Neuronal stem cell (in vitro differentiated cells): ENCODE data around the gene SCN11A.

Experiments
- DNase-seq: peaks from one replicate; pipeline ENCODE4 v3.0.0-alpha.2; 2013; ENCODE audit warnings: low spot score
- H2AFZ ChIP-seq: one replicate; pipeline ENCODE4 v1.6.1; 2013; ENCODE audit warnings: mild to moderate bottlenecking, low read length, inconsistent platforms
- H2AK5ac ChIP-seq: 2 replicates; pipeline ENCODE4 v1.6.1; 2013; ENCODE audit warnings: low read depth, mild to moderate bottlenecking, inconsistent platforms, low read length, moderate library complexity, mixed read lengths
- H2BK120ac ChIP-seq: 2 replicates; pipeline ENCODE4 v1.6.1; 2013; ENCODE audit warnings: low read depth, mild to moderate bottlenecking, inconsistent platforms, low read length, moderate library complexity, mixed read lengths
- H2BK12ac ChIP-seq: one replicate; pipeline ENCODE4 v1.6.1; 2013; ENCODE audit warnings: low read length, inconsistent platforms
- H2BK15ac ChIP-seq: 2 replicates; pipeline ENCODE4 v1.6.1; 2013; ENCODE audit warnings: mild to moderate bottlenecking, low read length, inconsistent platforms, mixed read lengths
- H2BK5ac ChIP-seq: one replicate; pipeline ENCODE4 v1.6.1; 2013; ENCODE audit warnings: inconsistent platforms, mild to moderate bottlenecking, low read length, moderate library complexity
- H3K14ac ChIP-seq: one replicate; pipeline ENCODE4 v1.6.1; 2013; ENCODE audit warnings: low read length, inconsistent platforms
- H3K18ac ChIP-seq: 2 replicates; pipeline ENCODE4 v1.6.1; 2013; ENCODE audit warnings: low read length, inconsistent platforms
- H3K23ac ChIP-seq: 2 replicates; pipeline ENCODE4 v1.6.1; 2013; ENCODE audit warnings: low read depth, mild to moderate bottlenecking, mixed read lengths, low read length, inconsistent platforms; ENCODE audit not compliant: poor library complexity
- H3K27ac ChIP-seq: replicated peaks from 3 replicates; pipeline ENCODE4 v1.5.1; 2013; ENCODE audit warnings: low read length, inconsistent platforms
- H3K27me3 ChIP-seq, 3 experiments: 2 replicates each; pipeline ENCODE4 v1.6.1; 2013; ENCODE audit warnings: low read length in 3 of 3, mild to moderate bottlenecking in 2 of 3, inconsistent platforms in 1 of 3, low read depth in 1 of 3, mixed read lengths in 1 of 3, moderate library complexity in 1 of 3; ENCODE audit not compliant: control insufficient read depth in 3 of 3, insufficient read depth in 3 of 3
- H3K36me3 ChIP-seq, 2 donors: replicated peaks in 1 of 2; 2 replicates each; pipeline ENCODE4 v1.6.1; 2013; ENCODE audit warnings: low read length in 2 of 2; ENCODE audit not compliant: control insufficient read depth in 2 of 2, insufficient read depth in 2 of 2
- H3K4ac ChIP-seq: 2 replicates; pipeline ENCODE4 v1.6.1; 2013; ENCODE audit warnings: inconsistent platforms, mild to moderate bottlenecking, low read length, moderate library complexity
- H3K4me1 ChIP-seq, 2 donors: 1 replicate in 1 of 2; 2 replicates in 1 of 2; pipeline ENCODE4 v1.6.1; 2013; ENCODE audit warnings: low read length in 2 of 2, low read depth in 1 of 2; ENCODE audit not compliant: control insufficient read depth in 2 of 2, insufficient read depth in 1 of 2
- H3K4me2 ChIP-seq: one replicate; pipeline ENCODE4 v1.6.1; 2013; ENCODE audit warnings: mild to moderate bottlenecking, low read length, inconsistent platforms; ENCODE audit not compliant: insufficient read depth, poor library complexity, severe bottlenecking
- H3K4me3 ChIP-seq, 2 donors: 2 replicates each; pipeline ENCODE4 v1.5.1; 2013; ENCODE audit warnings: low read length in 2 of 2, mild to moderate bottlenecking in 2 of 2, inconsistent platforms in 1 of 2, moderate library complexity in 1 of 2
- H3K79me1 ChIP-seq: one replicate; pipeline ENCODE4 v1.6.1; 2013; ENCODE audit warnings: low read depth, mild to moderate bottlenecking, inconsistent platforms, low read length, moderate library complexity
- H3K9ac ChIP-seq: one replicate; pipeline ENCODE4 v1.6.1; 2013; ENCODE audit warnings: mild to moderate bottlenecking, low read depth, low read length, inconsistent platforms; ENCODE audit not compliant: poor library complexity
- H3K9me3 ChIP-seq, 2 donors: replicated peaks in 1 of 2; 2 replicates each; pipeline versions ENCODE3 to v1.6.1; 2013; ENCODE audit warnings: low read length in 2 of 2, mild to moderate bottlenecking in 2 of 2, inconsistent platforms in 1 of 2, low read depth in 1 of 2, mixed read lengths in 1 of 2, moderate library complexity in 1 of 2; ENCODE audit not compliant: control insufficient read depth in 2 of 2, insufficient read depth in 1 of 2
- H4K8ac ChIP-seq: one replicate; pipeline ENCODE4 v1.6.1; 2013; ENCODE audit warnings: low read depth, mild to moderate bottlenecking, inconsistent platforms, low read length, moderate library complexity
- H4K91ac ChIP-seq: one replicate; pipeline ENCODE4 v1.6.1; 2013; ENCODE audit warnings: low read length, low read depth, mild to moderate bottlenecking, inconsistent platforms; ENCODE audit not compliant: poor library complexity
- WGBS, 2 donors: extraction: QIAGEN DNeasy Blood & Tissue Kit; methylation state at CpG; one replicate each; pipeline ENCODE4 v1.1.7; 2013; ENCODE audit warnings: missing lambda C conversion rate in 2 of 2, mixed read lengths in 1 of 2; ENCODE audit not compliant: insufficient read length in 2 of 2, insufficient replicate concordance in 1 of 2; ENCODE audit errors: extremely low coverage in 2 of 2; 5-methylcytosine and 5-hydroxymethylcytosine counted together

Gene SCN11A

DNA sequence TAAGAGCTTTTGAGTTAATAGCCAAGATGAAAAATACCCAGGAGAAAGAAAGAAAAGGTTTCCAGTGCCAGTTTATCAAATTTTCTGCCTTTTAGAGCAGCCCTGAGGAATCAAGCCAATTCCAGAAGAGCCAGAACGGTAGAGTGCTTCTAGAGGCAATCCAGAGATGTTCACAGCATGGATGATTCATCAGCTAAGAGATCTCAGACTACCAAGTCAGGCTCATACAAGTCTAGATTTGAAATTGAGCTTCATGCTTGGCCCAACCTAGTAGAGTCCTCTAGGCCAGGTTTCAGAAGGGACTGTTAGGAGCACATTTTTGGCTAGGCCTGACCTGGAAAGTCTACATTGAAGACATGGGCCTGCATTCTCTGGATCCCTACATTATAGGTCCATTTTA lies 15.5 kb upstream of the SCN11A start:
- H2BK12ac ChIP-seq = no peak overlapping the region
- H2AFZ ChIP-seq = no peak overlapping the region
- H3K23ac ChIP-seq = no peak overlapping the region
- WGBS, 2 donors = no CpG with 5 or more reads among the region's 1 CpG
- no peak overlapping the region for H3K14ac ChIP-seq
- no peak for DNase-seq
- H3K9ac ChIP-seq = no peak overlapping the region
- no peak overlapping the region for H3K4ac ChIP-seq
- H3K27me3 ChIP-seq = no peaks in the 10 kb centered on the region
- no peak overlapping the region for H4K91ac ChIP-seq
- H3K79me1 ChIP-seq = no peaks in the 10 kb centered on the region
- no peak overlapping the region for H2AK5ac ChIP-seq
- no peaks in the 10 kb centered on the region for H3K4me1 ChIP-seq
- no peak overlapping the region for H2BK120ac ChIP-seq
- H2BK15ac ChIP-seq = no peak overlapping the region
- no peak overlapping the region for H3K4me3 ChIP-seq
- no peak overlapping the region for H2BK5ac ChIP-seq
- H3K9me3 ChIP-seq = no peaks in the 10 kb centered on the region
- no peak overlapping the region for H4K8ac ChIP-seq
- no peak overlapping the region for H3K18ac ChIP-seq
- no peak overlapping the region for H3K4me2 ChIP-seq
- no peak overlapping the region for H3K27ac ChIP-seq
- H3K36me3 ChIP-seq = peaks cover 9 to 71% of the 10 kb centered on the region in 2 donors

DNA sequence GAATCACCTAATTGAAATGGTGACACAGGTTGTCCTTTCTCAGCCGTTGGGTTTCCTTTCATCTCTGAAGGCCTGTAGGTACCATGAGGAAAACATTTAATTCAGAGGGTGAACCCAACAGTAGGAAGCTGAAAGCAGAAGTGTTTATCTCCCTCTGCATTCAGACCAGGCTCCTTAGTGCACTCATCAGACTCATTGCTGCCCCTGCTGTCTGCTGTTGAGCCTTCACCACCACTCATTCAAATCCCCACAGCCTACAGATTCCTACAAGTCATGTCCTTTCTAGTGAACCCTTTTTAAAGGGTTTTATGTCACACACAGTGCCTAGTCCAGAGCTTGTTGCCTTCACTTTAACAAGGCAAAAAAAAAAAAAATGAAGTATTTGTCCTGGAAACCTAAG lies 13.5 kb upstream of the SCN11A start:
- no peaks in the 10 kb centered on the region for H3K4me1 ChIP-seq
- no peak overlapping the region for H3K23ac ChIP-seq
- H3K4me2 ChIP-seq = no peak overlapping the region
- H4K8ac ChIP-seq = no peak overlapping the region
- H2BK12ac ChIP-seq = no peak overlapping the region
- no peak overlapping the region for H2BK15ac ChIP-seq
- no peak overlapping the region for H2BK120ac ChIP-seq
- H3K9ac ChIP-seq = no peak overlapping the region
- no peak overlapping the region for H4K91ac ChIP-seq
- H3K27me3 ChIP-seq = no peaks in the 10 kb centered on the region
- no peak overlapping the region for H3K4me3 ChIP-seq
- H3K79me1 ChIP-seq = no peaks in the 10 kb centered on the region
- H2BK5ac ChIP-seq = no peak overlapping the region
- H3K18ac ChIP-seq = no peak overlapping the region
- H2AFZ ChIP-seq = no peak overlapping the region
- H3K27ac ChIP-seq = no peak overlapping the region
- no CpG with 5 or more reads among the region's 1 CpG for WGBS, 2 donors
- DNase-seq = no peak
- H3K9me3 ChIP-seq = no peaks in the 10 kb centered on the region
- H3K36me3 ChIP-seq = peaks cover 5 to 53% of the 10 kb centered on the region in 2 donors
- no peak overlapping the region for H3K4ac ChIP-seq
- no peak overlapping the region for H3K14ac ChIP-seq
- H2AK5ac ChIP-seq = no peak overlapping the region

GRCh38 chr3:39064646-39065045 lies 12.9 kb upstream of the SCN11A start:
- no peak overlapping the region for H3K23ac ChIP-seq
- peaks cover 5 to 48% of the 10 kb centered on the region in 2 donors for H3K36me3 ChIP-seq
- no peak overlapping the region for H4K8ac ChIP-seq
- H2BK5ac ChIP-seq = no peak overlapping the region
- H2BK12ac ChIP-seq = no peak overlapping the region
- H3K18ac ChIP-seq = no peak overlapping the region
- H2AK5ac ChIP-seq = no peak overlapping the region
- no peak overlapping the region for H2AFZ ChIP-seq
- no peak overlapping the region for H3K4ac ChIP-seq
- no peak overlapping the region for H3K27ac ChIP-seq
- no peaks in the 10 kb centered on the region for H3K9me3 ChIP-seq
- H4K91ac ChIP-seq = no peak overlapping the region
- H2BK120ac ChIP-seq = no peak overlapping the region
- H3K79me1 ChIP-seq = no peaks in the 10 kb centered on the region
- H3K14ac ChIP-seq = no peak overlapping the region
- no peak overlapping the region for H2BK15ac ChIP-seq
- H3K9ac ChIP-seq = no peak overlapping the region
- no peaks in the 10 kb centered on the region for H3K27me3 ChIP-seq
- no peak overlapping the region for H3K4me3 ChIP-seq
- DNase-seq = no peak
- H3K4me2 ChIP-seq = no peak overlapping the region
- no peaks in the 10 kb centered on the region for H3K4me1 ChIP-seq
- WGBS, 2 donors = no CpG with 5 or more reads among the region's 1 CpG

DNA sequence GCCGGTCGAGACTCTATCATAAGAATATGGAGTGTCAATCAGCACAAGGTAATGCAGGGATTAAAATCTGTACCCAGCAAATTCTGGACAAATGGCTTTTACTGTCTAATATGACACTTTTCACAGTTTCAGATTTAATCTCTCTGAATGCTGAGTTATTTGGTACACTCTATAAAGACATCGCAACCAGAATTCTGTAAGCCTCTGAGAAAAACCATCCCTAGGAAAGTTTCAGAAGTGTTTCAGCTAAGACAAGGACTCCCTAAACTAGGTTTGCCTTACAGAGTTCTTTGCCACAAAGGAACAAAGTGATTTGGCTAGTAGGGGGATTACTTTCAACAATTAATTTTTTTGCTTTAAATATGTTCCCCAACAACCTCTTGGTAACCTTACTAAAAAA lies 11.4 kb upstream of the SCN11A start:
- Histone ChIP-seq H2BK15ac (no peak overlapping the region), H3K4me1 (no peaks in the 10 kb centered on the region), H3K14ac (no peak overlapping the region), H3K18ac (no peak overlapping the region), H2BK5ac (no peak overlapping the region), H3K4ac (no peak overlapping the region), H4K91ac (no peak overlapping the region), H2BK12ac (no peak overlapping the region), H3K9ac (no peak overlapping the region), H2BK120ac (no peak overlapping the region), H2AFZ (no peak overlapping the region), H3K4me2 (no peak overlapping the region), H3K79me1 (no peaks in the 10 kb centered on the region), H3K27ac (no peak overlapping the region), H2AK5ac (no peak overlapping the region), H3K27me3 (no peaks in the 10 kb centered on the region), H4K8ac (no peak overlapping the region), H3K23ac (no peak overlapping the region), H3K36me3 (peaks cover 3 to 37% of the 10 kb centered on the region in 2 donors), H3K9me3 (no peaks in the 10 kb centered on the region), H3K4me3 (no peak overlapping the region)
- DNase-seq = no peak
- WGBS, 2 donors = no CpG with 5 or more reads among the region's 3 CpGs
